ENCODE results near the gene TMEM39A. TPM values are rescaled to one million over a fixed set of nuclear protein-coding genes. Genes with fewer than 3 reads are reported as not detected.

The TMEM39A gene
- polyA plus RNA-seq, 3 donors, result 9.6 to 12.2 (median 11.6) TPM

DNA sequence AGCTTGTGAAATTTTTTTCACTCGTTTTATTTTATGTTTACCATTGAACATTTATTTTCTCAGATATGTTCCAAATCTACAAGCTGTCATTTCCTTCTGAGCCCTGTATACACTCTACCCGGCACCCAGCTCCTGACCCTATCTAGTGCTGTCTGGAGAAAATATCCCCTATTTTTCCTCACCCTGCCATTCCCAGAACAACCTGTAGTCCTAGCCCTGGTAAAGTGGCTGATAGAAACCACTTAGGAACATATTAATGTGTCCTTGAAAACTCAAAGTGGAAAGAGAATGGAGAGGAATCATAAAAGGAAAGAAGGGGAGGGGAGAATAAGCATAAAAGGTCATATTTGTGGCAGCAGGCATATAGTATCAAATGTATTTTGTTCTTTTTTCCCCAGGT is 26.7 kb upstream of the TMEM39A start:
- intact Hi-C loops (cut with micrococcal nuclease), result no loop called here
- no peaks in the 10 kb centered on the region for H3K4me1 ChIP-seq (ENCODE audit: control insufficient read depth in 1 of 2, insufficient read depth in 2 of 2, low read length in 2 of 2)

DNA sequence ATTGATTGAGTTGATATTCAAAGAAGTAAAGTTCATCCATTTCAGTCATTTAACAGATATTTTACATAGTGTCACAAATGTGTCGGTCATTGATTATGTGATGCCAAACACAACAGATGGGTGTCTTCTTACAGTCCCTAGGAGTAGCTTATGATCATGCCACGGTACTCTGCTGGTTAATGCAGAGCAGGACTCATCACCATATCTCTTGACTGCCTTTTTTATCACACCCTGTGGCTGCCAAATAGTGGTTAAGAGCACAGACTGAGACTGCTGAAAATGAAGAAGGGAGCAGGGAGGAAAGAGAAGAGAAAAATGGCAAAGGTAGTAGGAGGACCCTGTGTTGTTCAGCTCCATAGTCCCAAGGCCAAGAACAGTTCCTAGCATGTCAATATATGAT is 22.1 kb upstream of the TMEM39A start:
- H3K4me3 ChIP-seq (replicated peaks in 1 of 3; ENCODE audit: low read depth in 2 of 3, low read length in 3 of 3), result no peak overlapping the region
- peaks cover 73 to 82% of the 10 kb centered on the region in 2 donors for H3K36me3 Mint-ChIP-seq
- no peaks in the 10 kb centered on the region for H3K27me3 ChIP-seq (ENCODE audit: control insufficient read depth in 2 of 2, insufficient read depth in 2 of 2, low read length in 2 of 2)
- H3K4me2 ChIP-seq (replicated peaks; ENCODE audit: extremely low read depth, low read length, poor library complexity, severe bottlenecking), result no peak overlapping the region
- intact Hi-C loops (cut with micrococcal nuclease), result no loop called here
- WGBS (ENCODE audit: insufficient coverage), result no CpG with 5 or more reads among the region's 2 CpGs
- peaks cover 62 to 98% of the 10 kb centered on the region in 2 donors for H3K36me3 ChIP-seq (replicated peaks in 1 of 2; ENCODE audit: control insufficient read depth in 1 of 2, insufficient read depth in 2 of 2, low read length in 2 of 2)
- no peak overlapping the region for H3K27ac Mint-ChIP-seq
- H3K9me3 Mint-ChIP-seq, result no peaks in the 10 kb centered on the region
- no peak overlapping the region for H3K27ac ChIP-seq (ENCODE audit: low read depth in 1 of 2, low read length in 2 of 2)
- TF ChIP-seq, protein P1, sequence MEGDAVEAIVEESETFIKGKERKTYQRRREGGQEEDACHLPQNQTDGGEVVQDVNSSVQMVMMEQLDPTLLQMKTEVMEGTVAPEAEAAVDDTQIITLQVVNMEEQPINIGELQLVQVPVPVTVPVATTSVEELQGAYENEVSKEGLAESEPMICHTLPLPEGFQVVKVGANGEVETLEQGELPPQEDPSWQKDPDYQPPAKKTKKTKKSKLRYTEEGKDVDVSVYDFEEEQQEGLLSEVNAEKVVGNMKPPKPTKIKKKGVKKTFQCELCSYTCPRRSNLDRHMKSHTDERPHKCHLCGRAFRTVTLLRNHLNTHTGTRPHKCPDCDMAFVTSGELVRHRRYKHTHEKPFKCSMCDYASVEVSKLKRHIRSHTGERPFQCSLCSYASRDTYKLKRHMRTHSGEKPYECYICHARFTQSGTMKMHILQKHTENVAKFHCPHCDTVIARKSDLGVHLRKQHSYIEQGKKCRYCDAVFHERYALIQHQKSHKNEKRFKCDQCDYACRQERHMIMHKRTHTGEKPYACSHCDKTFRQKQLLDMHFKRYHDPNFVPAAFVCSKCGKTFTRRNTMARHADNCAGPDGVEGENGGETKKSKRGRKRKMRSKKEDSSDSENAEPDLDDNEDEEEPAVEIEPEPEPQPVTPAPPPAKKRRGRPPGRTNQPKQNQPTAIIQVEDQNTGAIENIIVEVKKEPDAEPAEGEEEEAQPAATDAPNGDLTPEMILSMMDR (IDR thresholded peaks at IDR 0.05), result no peak
- H2AFZ ChIP-seq (ENCODE audit: insufficient read depth, low read depth, low read length, poor library complexity, severe bottlenecking), result no peak overlapping the region
- no peaks in the 10 kb centered on the region for H3K27me3 Mint-ChIP-seq (ENCODE audit: low read depth in 3 of 3)
- no peaks in the 10 kb centered on the region for H3K4me1 Mint-ChIP-seq
- H3K4me3 Mint-ChIP-seq, result no peak overlapping the region
- no peak overlapping the region for H3K9ac ChIP-seq (ENCODE audit: insufficient read depth, low read length, poor library complexity, severe bottlenecking)
- no peak for DNase-seq
- no peaks in the 10 kb centered on the region for H4K20me1 ChIP-seq (ENCODE audit: insufficient read depth, low read length)
- H3K4me1 ChIP-seq (ENCODE audit: control insufficient read depth in 1 of 2, insufficient read depth in 2 of 2, low read length in 2 of 2), result no peaks in the 10 kb centered on the region
- H3K9me3 ChIP-seq (replicated peaks in 1 of 2; ENCODE audit: control insufficient read depth in 1 of 2, insufficient read depth in 1 of 2, low read length in 2 of 2), result no peaks in the 10 kb centered on the region
- no peaks in the 10 kb centered on the region for H3K79me2 ChIP-seq (ENCODE audit: insufficient read depth, low read length)

More for the DNA sequence above, 26.7 kb upstream of the TMEM39A start:
- Histone ChIP-seq H3K4me3 (replicated peaks in 1 of 3; ENCODE audit: low read depth in 2 of 3, low read length in 3 of 3) (no peak overlapping the region), H2AFZ (ENCODE audit: insufficient read depth, low read depth, low read length, poor library complexity, severe bottlenecking) (no peak overlapping the region), H3K27me3 (ENCODE audit: control insufficient read depth in 2 of 2, insufficient read depth in 2 of 2, low read length in 2 of 2) (no peaks in the 10 kb centered on the region), H3K4me2 (replicated peaks; ENCODE audit: extremely low read depth, low read length, poor library complexity, severe bottlenecking) (no peak overlapping the region), H3K9ac (ENCODE audit: insufficient read depth, low read length, poor library complexity, severe bottlenecking) (no peak overlapping the region), H3K27ac (ENCODE audit: low read depth in 1 of 2, low read length in 2 of 2) (no peak overlapping the region), H3K79me2 (ENCODE audit: insufficient read depth, low read length) (no peaks in the 10 kb centered on the region), H3K36me3 (replicated peaks in 1 of 2; ENCODE audit: control insufficient read depth in 1 of 2, insufficient read depth in 2 of 2, low read length in 2 of 2) (peaks cover 55 to 72% of the 10 kb centered on the region in 2 donors), H4K20me1 (ENCODE audit: insufficient read depth, low read length) (no peaks in the 10 kb centered on the region), H3K9me3 (replicated peaks in 1 of 2; ENCODE audit: control insufficient read depth in 1 of 2, insufficient read depth in 1 of 2, low read length in 2 of 2) (no peaks in the 10 kb centered on the region)
- 100% methylated on average over 1 of the region's 2 CpGs for WGBS (ENCODE audit: insufficient coverage)
- TF ChIP-seq, protein P1 (IDR thresholded peaks at IDR 0.05), result no peak
- H3K36me3 Mint-ChIP-seq, result peaks cover 58 to 65% of the 10 kb centered on the region in 2 donors
- H3K27ac Mint-ChIP-seq, result no peak overlapping the region
- no peak for DNase-seq
- peaks cover 0 to 2% (median 0%) of the 10 kb centered on the region in 3 donors for H3K27me3 Mint-ChIP-seq (ENCODE audit: low read depth in 3 of 3)
- no peaks in the 10 kb centered on the region for H3K9me3 Mint-ChIP-seq
- H3K4me3 Mint-ChIP-seq, result no peak overlapping the region
- H3K4me1 Mint-ChIP-seq, result no peaks in the 10 kb centered on the region

Data from CD14-positive monocyte (primary cell).